Esophagus squamous epithelium (tissue), 5 donors: ENCODE results near the gene OR10X1. TPM values are rescaled to one million over a fixed set of nuclear protein-coding genes. Genes with fewer than 3 reads are reported as not detected.

Source experiments
- DNase-seq: peaks from one replicate; lab custom pipeline; 2025; lab: John Stamatoyannopoulos, UW
- H3K27ac ChIP-seq, 4 donors: fragments of 200-600 bp; sonication (generic); one replicate each; pipeline ENCODE4 v1.5.1; 2016 to 2019; ENCODE audit warnings: mild to moderate bottlenecking in 1 of 4
- H3K27me3 ChIP-seq, 4 donors: fragments of 200-600 bp; sonication (generic); 1 replicate in 3 of 4; 2 replicates in 1 of 4; pipeline versions ENCODE4 v1.5.1 to v1.6.0; 2017 to 2021; ENCODE audit warnings: antibody characterized with exemption in 1 of 4
- H3K36me3 ChIP-seq, 3 donors: fragments of 200-600 bp; sonication (generic); one replicate each; pipeline ENCODE4 v1.5.1; 2016 to 2019
- H3K4me1 ChIP-seq, 3 donors: fragments of 200-600 bp; sonication (generic); one replicate each; pipeline ENCODE4 v1.5.1; 2017 to 2019
- H3K4me3 ChIP-seq, 4 donors: fragments of 200-600 bp; sonication (generic); 1 replicate in 3 of 4; 2 replicates in 1 of 4; pipeline ENCODE4 v1.5.1; 2016 to 2019; ENCODE audit warnings: mild to moderate bottlenecking in 2 of 4, moderate library complexity in 1 of 4
- H3K9me3 ChIP-seq, 3 donors: fragments of 200-600 bp; sonication (generic); one replicate each; pipeline ENCODE4 v1.5.1; 2016 to 2019
- CTCF ChIP-seq, 6 experiments: fragments of 450-650 bp in 4 of 6; fragments of 200-600 bp in 2 of 6; sonication (generic) in 2 of 6; IDR thresholded peaks; one replicate each; pipeline ENCODE4 v1.5.1; 2016 to 2019; ENCODE audit warnings: antibody characterized with exemption in 6 of 6, mild to moderate bottlenecking in 4 of 6, moderate library complexity in 4 of 6
- POLR2A ChIP-seq, 4 donors: fragments of 450-650 bp; IDR thresholded peaks; one replicate each; pipeline ENCODE4 v1.6.1; 2017; ENCODE audit warnings: antibody characterized with exemption in 4 of 4, mild to moderate bottlenecking in 4 of 4, moderate library complexity in 3 of 4
- WGBS, 2 donors: methylation state at CpG; one replicate each; pipeline ENCODE4 v1.1.5; 2018; 5-methylcytosine and 5-hydroxymethylcytosine counted together
- intact Hi-C: fragments of 100-400 bp; cut with DNase I; formaldehyde crosslinking; loops from one replicate; pipeline ENCODE4 v1.15.0; 2022
- total RNA-seq, 4 donors: library from RNA; depleted of rRNA; stranded (reverse); fragments of >200 nt; gene quantifications; one replicate each; pipeline ENCODE4 v1.1.0, GENCODE V29; 2016
- donor health status: DM: yes; HTN: yes; CAD: no.

The OR10X1 gene
- total RNA-seq, 4 donors from 2014 or later = not detected

- Histone ChIP-seq H3K36me3 (no peaks in the 10 kb centered on the region), H3K27me3 (no peaks in the 10 kb centered on the region), H3K27ac (no peak within 1 kb of the TSS), H3K4me3 (no peak within 1 kb of the TSS), H3K4me1 (no peaks in the 10 kb centered on the region), H3K9me3 (no peaks in the 10 kb centered on the region)
- WGBS, 2 donors = 48 to 52% methylated on average over 3 of the region's 3 CpGs
- intact Hi-C loops = no loop called here
- no peak for TF ChIP-seq CTCF (IDR thresholded peaks at IDR 0.05)
- no peak for TF ChIP-seq POLR2A (IDR thresholded peaks at IDR 0.05)
- DNase-seq = no peak
Observed at GRCh38 chr1:158570480-158570879, 9.2 kb downstream of the OR10X1 start, which contains the start of gene OR6P1. TSS of gene OR6P1 (minus strand) at chr1:158570580. CDS start at chr1:158563604, 6,976 bp downstream.

GRCh38 chr1:158564608-158565007 is 15.1 kb downstream of the OR10X1 start:
- H3K27me3 ChIP-seq = no peaks in the 10 kb centered on the region
- TF ChIP-seq CTCF (IDR thresholded peaks at IDR 0.05) (no peak), POLR2A (IDR thresholded peaks at IDR 0.05) (no peak)
- no peak overlapping the region for H3K27ac ChIP-seq
- H3K36me3 ChIP-seq = no peaks in the 10 kb centered on the region
- no peaks in the 10 kb centered on the region for H3K4me1 ChIP-seq
- H3K4me3 ChIP-seq = no peak overlapping the region
- no peak for DNase-seq
- no peaks in the 10 kb centered on the region for H3K9me3 ChIP-seq
- WGBS, 2 donors = 58% methylated on average over 2 of the region's 2 CpGs
- intact Hi-C loops = no loop called here

- no peaks in the 10 kb centered on the region for H3K27me3 ChIP-seq
- no peak overlapping the region for H3K27ac ChIP-seq
- H3K36me3 ChIP-seq = no peaks in the 10 kb centered on the region
- no peaks in the 10 kb centered on the region for H3K9me3 ChIP-seq
- DNase-seq = no peak
- 69 to 71% methylated on average over 2 of the region's 2 CpGs for WGBS, 2 donors
- H3K4me1 ChIP-seq = no peaks in the 10 kb centered on the region
- intact Hi-C loops = no loop called here
- no peak overlapping the region for H3K4me3 ChIP-seq
- TF ChIP-seq CTCF (IDR thresholded peaks at IDR 0.05) (no peak), POLR2A (IDR thresholded peaks at IDR 0.05) (no peak)
Observed at GRCh38 chr1:158563853-158564252, 15.8 kb downstream of the OR10X1 start.

- WGBS, 2 donors = 53 to 80% methylated on average over 1 of the region's 1 CpG
- H3K27ac ChIP-seq = no peak overlapping the region
- TF ChIP-seq CTCF (IDR thresholded peaks at IDR 0.05) = no peak
- TF ChIP-seq POLR2A (IDR thresholded peaks at IDR 0.05) = no peak
- no peaks in the 10 kb centered on the region for H3K4me1 ChIP-seq
- no peaks in the 10 kb centered on the region for H3K36me3 ChIP-seq
- intact Hi-C loops = no loop called here
- no peaks in the 10 kb centered on the region for H3K9me3 ChIP-seq
- DNase-seq = no peak
- H3K4me3 ChIP-seq = no peak overlapping the region
- H3K27me3 ChIP-seq = no peaks in the 10 kb centered on the region
Observed at GRCh38 chr1:158559696-158560095, 20.0 kb downstream of the OR10X1 start.

GRCh38 chr1:158554352-158554751 is 25.3 kb downstream of the OR10X1 start, which contains the start of gene OR6Y1:
TSS of gene OR6Y1 (minus strand) at chr1:158554405. CDS start at chr1:158548105, 6,300 bp downstream.
- intact Hi-C loops = no loop called here
- WGBS, 2 donors = 72 to 74% methylated on average over 3 of the region's 3 CpGs

More at GRCh38 chr1:158554352-158554751, 25.3 kb downstream of the OR10X1 start, which contains the start of gene OR6Y1:
- DNase-seq = no peak
- Histone ChIP-seq H3K9me3 (no peaks in the 10 kb centered on the region), H3K36me3 (no peaks in the 10 kb centered on the region), H3K4me3 (no peak within 1 kb of the TSS), H3K27ac (no peak within 1 kb of the TSS), H3K4me1 (no peaks in the 10 kb centered on the region), H3K27me3 (no peaks in the 10 kb centered on the region)
- TF ChIP-seq POLR2A (IDR thresholded peaks at IDR 0.05) (no peak), CTCF (IDR thresholded peaks at IDR 0.05) (no peak)
